Vagina (tissue), 2 donors: ENCODE data around the gene HOXB4. TPM values are rescaled to one million over a fixed set of nuclear protein-coding genes. Genes with fewer than 3 reads are reported as not detected.

ENCODE experiments used
- DNase-seq, 2 donors: peaks; one replicate each; pipeline ENCODE4 v3.0.0-alpha.2; 2017; ENCODE audit errors: extremely low spot score in 2 of 2
- H3K27ac ChIP-seq: fragments of 200-600 bp; sonication (generic); one replicate; pipeline ENCODE4 v1.5.1; 2019
- H3K27me3 ChIP-seq: fragments of 200-600 bp; sonication (generic); one replicate; pipeline ENCODE4 v1.5.1; 2019
- H3K36me3 ChIP-seq, 2 donors: fragments of 200-600 bp; sonication (generic); one replicate each; pipeline ENCODE4 v1.5.1; 2017 to 2019
- H3K4me1 ChIP-seq: fragments of 200-600 bp; sonication (generic); one replicate; pipeline ENCODE4 v1.5.1; 2019
- H3K4me3 ChIP-seq, 2 donors: fragments of 200-600 bp; sonication (generic); 1 replicate in 1 of 2; 2 replicates in 1 of 2; pipeline ENCODE4 v1.5.1; 2016 to 2019
- H3K9me3 ChIP-seq: fragments of 200-600 bp; sonication (generic); one replicate; pipeline ENCODE4 v1.5.1; 2019
- CTCF ChIP-seq, 3 experiments: fragments of 450-650 bp in 2 of 3; fragments of 200-600 bp in 1 of 3; sonication (generic) in 1 of 3; IDR thresholded peaks; one replicate each; pipeline ENCODE4 v1.5.1; 2017 to 2019; ENCODE audit warnings: antibody characterized with exemption in 3 of 3, mild to moderate bottlenecking in 2 of 3, moderate library complexity in 2 of 3
- POLR2A ChIP-seq, 2 donors: fragments of 450-650 bp; IDR thresholded peaks; one replicate each; pipeline ENCODE4 v1.6.1; 2017; ENCODE audit warnings: antibody characterized with exemption in 2 of 2, mild to moderate bottlenecking in 2 of 2, moderate library complexity in 2 of 2
- POLR2AphosphoS5 ChIP-seq, 2 donors: sonication (generic); formaldehyde crosslinking; IDR thresholded peaks; one replicate each; pipeline ENCODE4 v1.9.0; 2017; ENCODE audit warnings: antibody characterized with exemption in 2 of 2, mild to moderate bottlenecking in 2 of 2, low read depth in 1 of 2; ENCODE audit not compliant: insufficient read depth in 1 of 2
- intact Hi-C: fragments of 100-400 bp; cut with DNase I; formaldehyde crosslinking; loops from one replicate; pipeline ENCODE4 v1.15.1; 2023
- total RNA-seq: library from RNA; depleted of rRNA; stranded (reverse); fragments of >200 nt; gene quantifications from one replicate; pipeline ENCODE4 v1.2.3, GENCODE V29; 2016

The HOXB4 gene
- total RNA-seq, 1 donor from 2014 or later = 1.5 TPM

- TF ChIP-seq POLR2AphosphoS5 (IDR thresholded peaks at IDR 0.05; ENCODE audit: insufficient read depth in 1 of 2, low read depth in 1 of 2) = no peak
- no peak for TF ChIP-seq CTCF (IDR thresholded peaks at IDR 0.05)
- no peak for TF ChIP-seq POLR2A (IDR thresholded peaks at IDR 0.05)
- Histone ChIP-seq H3K27ac (no peak overlapping the region), H3K4me1 (peaks cover 5% of the 10 kb centered on the region)
Observed at GRCh38 chr17:48563385-48563838, 14.7 kb downstream of the HOXB4 start.

GRCh38 chr17:48562934-48563333 is 15.2 kb downstream of the HOXB4 start:
- H3K4me1 ChIP-seq = peaks cover 5% of the 10 kb centered on the region
- DNase-seq = no peak
- TF ChIP-seq POLR2A (IDR thresholded peaks at IDR 0.05) (no peak), CTCF (IDR thresholded peaks at IDR 0.05) (no peak)
- no peaks in the 10 kb centered on the region for H3K36me3 ChIP-seq
- no peaks in the 10 kb centered on the region for H3K9me3 ChIP-seq
- H3K27ac ChIP-seq = no peak overlapping the region
- no peak overlapping the region for H3K4me3 ChIP-seq
- peaks cover 4% of the 10 kb centered on the region for H3K27me3 ChIP-seq
- intact Hi-C loops = no loop called here

More at GRCh38 chr17:48563385-48563838, 14.7 kb downstream of the HOXB4 start:
- Histone ChIP-seq H3K4me3 (peak overlapping the region; percentile 44 to 53), H3K9me3 (no peaks in the 10 kb centered on the region), H3K27me3 (peaks cover 9% of the 10 kb centered on the region), H3K36me3 (no peaks in the 10 kb centered on the region)
- DNase-seq = no peak
- intact Hi-C loops = no loop called here

GRCh38 chr17:48561884-48562810 is 16.0 kb downstream of the HOXB4 start:
- TF ChIP-seq POLR2AphosphoS5 (IDR thresholded peaks at IDR 0.05; ENCODE audit: insufficient read depth in 1 of 2, low read depth in 1 of 2) = no peak
- no peak for TF ChIP-seq POLR2A (IDR thresholded peaks at IDR 0.05)
- TF ChIP-seq CTCF (IDR thresholded peaks at IDR 0.05) = no peak
- Histone ChIP-seq H3K27me3 (peaks cover 4% of the 10 kb centered on the region), H3K27ac (no peak overlapping the region), H3K4me3 (no peak overlapping the region), H3K36me3 (no peaks in the 10 kb centered on the region), H3K9me3 (no peaks in the 10 kb centered on the region), H3K4me1 (peaks cover 5% of the 10 kb centered on the region)
- DNase-seq = no peak
- intact Hi-C loops = no loop called here

- no peak overlapping the region for H3K27ac ChIP-seq
- intact Hi-C loops = no loop called here
- no peak overlapping the region for H3K4me3 ChIP-seq
- no peaks in the 10 kb centered on the region for H3K9me3 ChIP-seq
- peaks cover 20% of the 10 kb centered on the region for H3K4me1 ChIP-seq
- no peak for DNase-seq
- no peak for TF ChIP-seq CTCF (IDR thresholded peaks at IDR 0.05)
- no peak for TF ChIP-seq POLR2AphosphoS5 (IDR thresholded peaks at IDR 0.05; ENCODE audit: insufficient read depth in 1 of 2, low read depth in 1 of 2)
- no peak for TF ChIP-seq POLR2A (IDR thresholded peaks at IDR 0.05)
- H3K27me3 ChIP-seq = peaks cover 4% of the 10 kb centered on the region
- no peaks in the 10 kb centered on the region for H3K36me3 ChIP-seq
Observed at GRCh38 chr17:48559840-48560817, 18.0 kb downstream of the HOXB4 start.
